HG03439 (cell line): Measurements from ENCODE around the gene SEPHS1.
"Not testable (repeated sequence)": the region's sequence is repeated elsewhere in the genome, so short reads cannot be mapped to it uniquely, and the experiment has no call there.

ENCODE experiments used
- ATAC-seq: cut with Tn5 transposase; IDR thresholded peaks from one replicate; pipeline ENCODE4 v1.9.1; 2021; ENCODE audit warnings: mild to moderate bottlenecking, moderate library complexity; ENCODE audit not compliant: unreplicated experiment

Gene SEPHS1

GRCh38 chr10:13330980-13331379 lies 17.1 kb downstream of the SEPHS1 start:
- ATAC-seq: not testable (repeated sequence)

GRCh38 chr10:13329565-13329964 lies 18.5 kb downstream of the SEPHS1 start:
- ATAC-seq: no peak

GRCh38 chr10:13328613-13329012 lies 19.5 kb downstream of the SEPHS1 start:
- ATAC-seq: no peak

GRCh38 chr10:13328126-13328525 lies 20.0 kb downstream of the SEPHS1 start:
- no peak for ATAC-seq

- ATAC-seq: no peak
Observed at GRCh38 chr10:13327534-13327933, 20.6 kb downstream of the SEPHS1 start.

GRCh38 chr10:13322615-13323148 lies 25.4 kb downstream of the SEPHS1 start:
- no peak for ATAC-seq

GRCh38 chr10:13321576-13321975 lies 26.5 kb downstream of the SEPHS1 start:
- no peak for ATAC-seq

- ATAC-seq: no peak
Observed at GRCh38 chr10:13319166-13319565, 28.9 kb downstream of the SEPHS1 start.

- no peak for ATAC-seq
Observed at GRCh38 chr10:13317474-13317873, 30.6 kb downstream of the SEPHS1 start.

- no peak for ATAC-seq
Observed at GRCh38 chr10:13316635-13317311, 31.3 kb downstream of the SEPHS1 start.

GRCh38 chr10:13315361-13315760 lies 32.7 kb downstream of the SEPHS1 start:
- no peak for ATAC-seq

GRCh38 chr10:13311177-13311575 lies 36.9 kb downstream of the SEPHS1 start:
- no peak for ATAC-seq

GRCh38 chr10:13310518-13311176 lies 37.4 kb downstream of the SEPHS1 start:
- ATAC-seq: no peak

- no peak for ATAC-seq
Observed at GRCh38 chr10:13309792-13310191, 38.3 kb downstream of the SEPHS1 start.

- ATAC-seq: no peak
Observed at GRCh38 chr10:13308096-13308495, 40.0 kb downstream of the SEPHS1 start.

GRCh38 chr10:13306103-13306502 lies 42.0 kb downstream of the SEPHS1 start:
- no peak for ATAC-seq

- no peak for ATAC-seq
Observed at GRCh38 chr10:13302821-13303555, 45.1 kb downstream of the SEPHS1 start.

- ATAC-seq: peak; percentile 64
Observed at GRCh38 chr10:13299437-13300287, 48.4 kb downstream of the SEPHS1 start, which contains the start of gene PHYH. PHYH (minus strand) TSS chr10:13300064; CDS start chr10:13300042, 22 bp downstream.

GRCh38 chr10:13298748-13299436 lies 49.2 kb downstream of the SEPHS1 start:
- no peak for ATAC-seq

- ATAC-seq: no peak
Observed at GRCh38 chr10:13296476-13296875, 51.6 kb downstream of the SEPHS1 start.
